Measurements from ENCODE around the gene PITPNM1. TPM values are rescaled to one million over a fixed set of nuclear protein-coding genes. Genes with fewer than 3 reads are reported as not detected.
A peak's percentile ranks its signal among the peaks of the same experiment; 100 is the strongest.

Gene PITPNM1
- total and polyA plus RNA-seq, 3 experiments from 2014 or later = 49.6 to 109 (median 94.0) TPM

DNA sequence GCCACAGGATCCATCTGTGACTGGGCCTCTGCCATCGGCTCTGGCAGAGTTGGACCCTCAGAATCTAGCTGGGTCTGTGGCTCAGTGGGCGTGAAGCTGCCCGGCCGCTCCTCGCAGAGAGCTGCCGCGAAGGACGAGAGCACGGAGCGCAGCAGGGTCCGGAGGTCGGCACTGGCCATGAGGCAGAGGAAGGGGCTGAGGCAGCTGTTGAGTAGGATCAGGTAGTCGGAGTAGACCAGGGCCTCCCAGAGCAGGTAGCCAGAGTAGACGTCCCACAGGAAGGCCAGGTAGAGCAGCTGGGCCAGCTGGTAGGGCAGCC lies 53.5 kb downstream of the PITPNM1 start:
- H3K36me3 ChIP-seq (ENCODE audit: insufficient read depth, low read length) = no peaks in the 10 kb centered on the region
- H3K27ac Mint-ChIP-seq = no peak overlapping the region
- H3K9me3 Mint-ChIP-seq = no peaks in the 10 kb centered on the region
- ChIA-PET CTCF (interaction anchor here (0.8 to 2.0 kb wide), 4 partner anchors 15 to 62 kb away, joined by 3 to 4 read pairs (median 4); partner anchors contain the start of genes PPP1CA and PTPRCAP), POLR2A (interaction anchor here (0.6 to 4.2 kb wide), 4 partner anchors 15 to 51 kb away, joined by 3 to 15 read pairs (median 4); partner anchors contain the start of gene PTPRCAP)
- H3K4me1 ChIP-seq (ENCODE audit: insufficient read depth, low read length) = peaks cover 37% of the 10 kb centered on the region
- no peak for DNase-seq
- H3K4me3 Mint-ChIP-seq = no peak overlapping the region
- H3K27me3 Mint-ChIP-seq = peaks cover 0 to 2% of the 10 kb centered on the region in 2 donors
- no peak overlapping the region for H3K27ac ChIP-seq (ENCODE audit: low read depth, low read length)
- H3K4me3 ChIP-seq (ENCODE audit: low read length) = no peak overlapping the region
- H3K27me3 ChIP-seq (ENCODE audit: insufficient read depth, low read length, poor library complexity, severe bottlenecking) = no peaks in the 10 kb centered on the region
- H3K9me3 ChIP-seq (ENCODE audit: low read length) = no peaks in the 10 kb centered on the region
- H3K4me1 Mint-ChIP-seq = peaks cover 10 to 33% (median 17%) of the 10 kb centered on the region in 3 donors
- H3K36me3 Mint-ChIP-seq = no peaks in the 10 kb centered on the region

DNA sequence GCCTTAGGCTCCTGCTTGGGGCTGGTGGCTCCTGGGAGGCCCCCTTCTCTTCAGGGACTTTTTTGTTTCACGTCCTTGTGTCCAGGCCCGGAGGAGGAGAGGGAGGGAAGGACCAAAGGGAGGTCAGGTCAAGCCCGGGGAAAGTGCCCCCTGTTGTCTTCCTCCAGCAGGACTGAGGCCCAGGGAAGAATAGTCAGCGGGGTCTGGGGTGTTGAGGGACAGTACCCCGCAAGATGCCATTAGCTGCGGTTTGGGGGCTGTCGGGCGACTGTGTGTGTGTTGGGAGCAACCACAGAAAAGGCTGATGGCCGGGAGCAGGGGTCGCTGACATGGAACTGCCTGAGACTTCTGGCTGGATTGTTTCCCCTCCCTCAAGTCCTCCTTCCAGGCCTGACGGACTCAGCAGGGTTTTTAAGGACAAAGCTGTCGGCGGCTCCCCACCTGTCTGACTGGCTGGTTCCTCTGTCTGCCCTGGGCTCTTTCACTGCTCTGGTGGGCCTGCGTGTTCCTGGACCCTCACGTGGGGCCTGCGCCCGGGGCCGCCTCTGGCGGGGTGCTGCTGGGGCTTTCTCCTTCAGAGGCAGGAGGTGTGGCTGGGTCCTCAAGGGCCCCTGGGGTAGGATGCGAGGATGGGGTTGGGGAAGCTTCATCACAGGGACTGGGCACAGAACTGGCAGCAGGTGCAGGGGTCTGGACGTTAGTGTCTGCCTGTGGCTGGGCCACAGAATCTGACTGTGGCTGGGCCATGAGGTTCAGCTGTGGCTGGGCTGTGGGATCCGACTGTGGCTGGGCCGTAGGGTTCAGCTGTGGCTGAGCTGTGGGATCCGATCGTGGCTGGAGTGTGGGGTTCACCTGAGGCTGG lies 54.1 kb downstream of the PITPNM1 start:
- Mint-ChIP-seq H3K27me3 (peaks cover 0 to 1% of the 10 kb centered on the region in 2 donors), H3K4me1 (peaks cover 14 to 38% (median 22%) of the 10 kb centered on the region in 3 donors), H3K9me3 (no peaks in the 10 kb centered on the region), H3K4me3 (no peak overlapping the region), H3K27ac (peak overlapping the region in 1 of 8 donors; percentile 77), H3K36me3 (no peaks in the 10 kb centered on the region)
- no peak overlapping the region for H3K27ac ChIP-seq (ENCODE audit: low read depth, low read length)
- ChIA-PET CTCF (interaction anchor here (0.8 to 2.0 kb wide), 5 partner anchors 14 to 304 kb away, joined by 3 to 4 read pairs (median 4); partner anchors contain the start of genes PPP1CA and PTPRCAP), POLR2A (interaction anchor here (0.5 to 4.2 kb wide), 4 partner anchors 9 to 50 kb away, joined by 3 to 15 read pairs (median 4); partner anchors contain the start of gene PTPRCAP)
- no peaks in the 10 kb centered on the region for H3K9me3 ChIP-seq (ENCODE audit: low read length)
- no peaks in the 10 kb centered on the region for H3K27me3 ChIP-seq (ENCODE audit: insufficient read depth, low read length, poor library complexity, severe bottlenecking)
- peaks cover 41% of the 10 kb centered on the region for H3K4me1 ChIP-seq (ENCODE audit: insufficient read depth, low read length)
- H3K4me3 ChIP-seq (ENCODE audit: low read length) = no peak overlapping the region
- no peak for DNase-seq
- no peaks in the 10 kb centered on the region for H3K36me3 ChIP-seq (ENCODE audit: insufficient read depth, low read length)

DNA sequence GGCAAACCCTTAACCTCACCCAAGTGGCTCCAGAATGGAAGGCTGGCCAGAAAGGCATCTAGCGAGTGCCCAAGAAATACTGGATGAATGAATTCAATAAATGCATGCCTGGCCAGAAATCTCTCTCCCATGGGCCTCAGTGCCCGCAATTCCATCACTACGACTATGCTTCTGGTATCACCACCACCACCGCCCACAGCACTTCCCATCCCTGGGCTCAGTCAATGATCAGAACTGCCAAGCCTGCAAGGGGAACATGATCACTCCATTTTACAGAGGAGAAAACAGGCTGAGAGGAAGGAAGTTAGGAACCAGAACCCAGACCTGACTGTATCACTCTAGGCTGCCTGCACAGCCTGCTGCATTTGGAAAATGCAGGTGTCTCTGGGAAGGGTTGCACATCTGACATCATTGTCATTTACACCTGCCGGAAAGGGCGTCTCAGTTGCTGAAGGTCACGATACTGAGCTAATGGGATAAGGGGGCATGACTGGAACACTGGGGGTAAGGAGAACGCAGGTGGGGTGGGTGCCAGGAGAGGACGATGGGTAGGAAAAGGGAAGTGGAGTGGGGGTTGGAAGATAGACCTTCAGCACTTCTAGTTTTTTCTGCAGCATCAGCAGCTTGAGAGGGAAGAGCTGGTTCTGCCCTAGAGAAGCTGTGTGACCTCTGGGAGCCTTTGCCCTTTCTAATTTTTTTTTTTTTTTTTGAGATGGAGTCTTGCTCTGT lies 55.9 kb downstream of the PITPNM1 start:
- H3K27ac Mint-ChIP-seq = peak overlapping the region in 5 of 8 donors; percentile 47 to 82 (median 78)
- H3K4me1 ChIP-seq (ENCODE audit: insufficient read depth, low read length) = peaks cover 59% of the 10 kb centered on the region
- H3K27me3 Mint-ChIP-seq = no peaks in the 10 kb centered on the region
- no peaks in the 10 kb centered on the region for H3K9me3 ChIP-seq (ENCODE audit: low read length)
- H3K4me1 Mint-ChIP-seq = peaks cover 31 to 56% (median 39%) of the 10 kb centered on the region in 3 donors
- H3K27ac ChIP-seq (ENCODE audit: low read depth, low read length) = no peak overlapping the region
- H3K36me3 ChIP-seq (ENCODE audit: insufficient read depth, low read length) = no peaks in the 10 kb centered on the region
- no peak overlapping the region for H3K4me3 ChIP-seq (ENCODE audit: low read length)
- H3K9me3 Mint-ChIP-seq = no peaks in the 10 kb centered on the region
- ChIA-PET POLR2A (interaction anchor here (0.5 to 4.2 kb wide), 2 partner anchors 12 to 13 kb away, joined by 4 to 15 read pairs; partner anchors contain the start of gene PTPRCAP), CTCF (interaction anchor here (0.8 to 1.4 kb wide), 2 partner anchors 12 to 20 kb away, joined by 3 to 4 read pairs; partner anchors contain the start of gene TMEM134)
- H3K36me3 Mint-ChIP-seq = no peaks in the 10 kb centered on the region
- DNase-seq = no peak
- no peaks in the 10 kb centered on the region for H3K27me3 ChIP-seq (ENCODE audit: insufficient read depth, low read length, poor library complexity, severe bottlenecking)
- no peak overlapping the region for H3K4me3 Mint-ChIP-seq

DNA sequence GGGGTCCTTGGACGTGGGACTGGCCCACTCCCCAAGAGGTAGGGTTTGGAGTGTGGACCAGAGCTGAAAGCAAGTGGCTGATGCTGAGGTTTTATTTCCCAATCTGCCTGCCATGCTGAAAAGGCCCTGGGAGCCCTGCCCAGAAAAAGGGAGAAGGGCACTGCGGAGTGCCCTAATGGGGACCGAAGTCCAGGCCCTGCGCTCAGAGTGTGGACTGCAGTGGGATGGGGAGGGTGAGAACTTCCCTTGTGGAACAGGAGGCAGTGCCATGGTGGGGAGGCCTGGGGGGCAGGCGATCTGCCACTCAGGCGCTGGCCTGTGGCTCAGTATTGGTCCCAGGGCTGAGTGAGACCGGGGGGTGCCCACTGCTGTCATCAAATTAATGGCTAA lies 56.9 kb downstream of the PITPNM1 start:
- Mint-ChIP-seq H3K4me3 (peak overlapping the region in 1 of 7 donors; percentile 50), H3K27ac (peak overlapping the region in 6 of 8 donors; percentile 45 to 85 (median 54)), H3K9me3 (no peaks in the 10 kb centered on the region), H3K27me3 (no peaks in the 10 kb centered on the region), H3K4me1 (peaks cover 39 to 64% (median 41%) of the 10 kb centered on the region in 3 donors), H3K36me3 (no peaks in the 10 kb centered on the region)
- no peak overlapping the region for H3K4me3 ChIP-seq (ENCODE audit: low read length)
- no peaks in the 10 kb centered on the region for H3K9me3 ChIP-seq (ENCODE audit: low read length)
- H3K4me1 ChIP-seq (ENCODE audit: insufficient read depth, low read length) = peaks cover 65% of the 10 kb centered on the region
- no peak for DNase-seq
- H3K27me3 ChIP-seq (ENCODE audit: insufficient read depth, low read length, poor library complexity, severe bottlenecking) = no peaks in the 10 kb centered on the region
- no peaks in the 10 kb centered on the region for H3K36me3 ChIP-seq (ENCODE audit: insufficient read depth, low read length)
- ChIA-PET POLR2A (interaction anchor here (4.2 kb wide), 1 partner anchor 11 kb away, joined by 15 read pairs; the partner anchor contains the start of gene PTPRCAP), CTCF (interaction anchor here (1.3 kb wide), 1 partner anchor 11 kb away, joined by 3 read pairs; no protein-coding TSS in a partner anchor)
- H3K27ac ChIP-seq (ENCODE audit: low read depth, low read length) = no peak overlapping the region

DNA sequence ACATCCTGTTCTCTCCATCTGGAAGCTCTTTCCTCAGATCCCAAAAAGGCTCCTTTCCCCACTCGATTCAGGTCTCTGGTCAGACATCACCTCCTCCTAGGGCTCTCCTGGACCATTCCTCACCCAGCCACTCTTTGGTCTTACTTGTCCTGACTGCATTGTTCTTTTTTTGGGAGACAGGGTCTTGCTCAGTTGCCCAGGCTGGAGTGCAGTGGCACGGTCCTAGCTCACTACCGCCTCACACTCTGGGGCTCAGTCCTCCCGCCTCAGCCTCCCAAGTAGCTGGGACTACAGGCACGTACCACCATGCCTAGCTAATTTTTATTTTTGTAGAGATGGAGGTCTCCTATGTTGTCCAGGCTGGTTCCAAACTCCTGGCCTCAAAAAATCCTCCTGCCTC lies 59.6 kb downstream of the PITPNM1 start:
- peak overlapping the region; percentile 27 for H3K27ac ChIP-seq (ENCODE audit: low read depth, low read length)
- Mint-ChIP-seq H3K4me1 (peaks cover 48 to 85% (median 58%) of the 10 kb centered on the region in 3 donors), H3K27ac (peak overlapping the region; percentile 95 to 99 (median 98)), H3K9me3 (peaks cover 0 to 2% (median 0%) of the 10 kb centered on the region in 5 donors), H3K27me3 (no peaks in the 10 kb centered on the region), H3K36me3 (no peaks in the 10 kb centered on the region), H3K4me3 (peak overlapping the region in 6 of 7 donors; percentile 76 to 87 (median 81))
- H3K27me3 ChIP-seq (ENCODE audit: insufficient read depth, low read length, poor library complexity, severe bottlenecking) = no peaks in the 10 kb centered on the region
- no peaks in the 10 kb centered on the region for H3K36me3 ChIP-seq (ENCODE audit: insufficient read depth, low read length)
- no peak overlapping the region for H3K4me3 ChIP-seq (ENCODE audit: low read length)
- CTCF ChIA-PET = interaction anchor here (0.9 to 2.0 kb wide), 3 partner anchors 9 to 45 kb away, joined by 3 to 9 read pairs (median 5); partner anchors contain the start of genes PPP1CA and PTPRCAP
- POLR2A ChIA-PET = interaction anchor here (1.3 to 1.4 kb wide), 2 partner anchors 12 to 72 kb away, joined by 3 to 11 read pairs; partner anchors contain the start of gene CLCF1
- H3K9me3 ChIP-seq (ENCODE audit: low read length) = no peaks in the 10 kb centered on the region
- no peak for DNase-seq
- peaks cover 68% of the 10 kb centered on the region for H3K4me1 ChIP-seq (ENCODE audit: insufficient read depth, low read length)

DNA sequence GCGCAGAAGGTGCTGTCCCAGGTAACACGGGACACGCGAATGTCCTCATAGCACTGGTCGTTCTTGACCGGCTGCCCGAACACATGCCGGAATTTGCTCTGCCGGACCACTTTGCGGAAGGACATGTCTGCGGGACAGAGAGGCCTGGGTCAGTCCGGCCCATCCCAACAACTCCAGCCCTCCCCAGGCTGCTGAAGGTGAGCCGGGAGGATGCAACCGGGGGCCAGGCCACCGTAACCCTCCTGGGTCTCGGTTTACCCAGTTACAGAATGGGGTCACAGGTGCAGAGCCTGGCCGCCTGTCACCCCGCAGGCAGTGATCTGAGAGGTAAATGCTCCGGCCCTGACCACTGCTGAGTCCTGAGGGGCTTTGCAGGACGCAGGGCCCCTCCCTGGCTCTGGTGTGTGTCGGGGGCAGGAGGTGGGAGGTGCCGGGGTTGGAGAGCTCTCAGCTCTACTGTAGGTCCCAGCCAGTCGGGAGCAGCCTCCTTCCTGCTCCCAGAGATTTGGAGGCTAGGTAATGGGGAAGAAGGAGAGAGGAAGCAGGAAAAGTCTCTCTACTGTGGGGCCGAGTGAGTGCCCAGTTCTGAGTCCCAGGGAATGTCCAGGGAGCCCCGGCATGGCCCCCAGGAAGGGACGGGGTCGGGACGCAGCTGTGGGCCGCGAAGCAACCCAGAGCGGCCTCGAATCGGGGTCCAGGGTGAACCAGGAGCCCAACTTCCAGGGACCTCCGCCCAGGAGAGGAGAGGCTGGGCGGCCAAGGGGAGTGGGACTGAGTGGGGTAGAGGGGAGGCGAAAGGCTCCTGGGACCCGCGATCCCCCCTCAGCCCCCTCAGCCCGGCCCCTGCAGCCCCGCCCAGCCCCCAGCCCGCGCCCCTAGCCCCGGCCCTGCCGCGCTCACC lies 62.4 kb downstream of the PITPNM1 start:
- Histone ChIP-seq H3K27ac (ENCODE audit: low read depth, low read length) (peak overlapping the region; percentile 54), H3K9me3 (ENCODE audit: low read length) (no peaks in the 10 kb centered on the region), H3K36me3 (ENCODE audit: insufficient read depth, low read length) (no peaks in the 10 kb centered on the region), H3K4me1 (ENCODE audit: insufficient read depth, low read length) (peaks cover 66% of the 10 kb centered on the region), H3K4me3 (ENCODE audit: low read length) (no peak overlapping the region), H3K27me3 (ENCODE audit: insufficient read depth, low read length, poor library complexity, severe bottlenecking) (no peaks in the 10 kb centered on the region)
- peak overlapping the region; percentile 76 to 97 (median 89) for H3K27ac Mint-ChIP-seq
- peaks cover 0 to 2% (median 0%) of the 10 kb centered on the region in 3 donors for H3K36me3 Mint-ChIP-seq
- ChIA-PET POLR2A (interaction anchor here (0.6 to 1.7 kb wide), 8 partner anchors 8 to 269 kb away, joined by 3 to 6 read pairs (median 4); partner anchors contain the start of genes PITPNM1, PPP1CA, RAD9A and TBC1D10C), CTCF (interaction anchor here (1.9 kb wide), 1 partner anchor 51 kb away, joined by 5 read pairs; the partner anchor contains the start of gene RAD9A)
- H3K4me1 Mint-ChIP-seq = peaks cover 59 to 87% (median 64%) of the 10 kb centered on the region in 3 donors
- H3K4me3 Mint-ChIP-seq = peak overlapping the region; percentile 48 to 79 (median 65)
- DNase-seq = peak in 2 of 5 donors; percentile 17 to 29
- peaks cover 0 to 1% of the 10 kb centered on the region in 2 donors for H3K27me3 Mint-ChIP-seq
- peaks cover 0 to 2% (median 0%) of the 10 kb centered on the region in 5 donors for H3K9me3 Mint-ChIP-seq
